ENCODE measurements around the gene OR1L8.
A peak's percentile ranks its signal among the peaks of the same experiment; 100 is the strongest.
"Not testable (repeated sequence)": the region's sequence is repeated elsewhere in the genome, so short reads cannot be mapped to it uniquely, and the experiment has no call there.

Gene OR1L8

DNA sequence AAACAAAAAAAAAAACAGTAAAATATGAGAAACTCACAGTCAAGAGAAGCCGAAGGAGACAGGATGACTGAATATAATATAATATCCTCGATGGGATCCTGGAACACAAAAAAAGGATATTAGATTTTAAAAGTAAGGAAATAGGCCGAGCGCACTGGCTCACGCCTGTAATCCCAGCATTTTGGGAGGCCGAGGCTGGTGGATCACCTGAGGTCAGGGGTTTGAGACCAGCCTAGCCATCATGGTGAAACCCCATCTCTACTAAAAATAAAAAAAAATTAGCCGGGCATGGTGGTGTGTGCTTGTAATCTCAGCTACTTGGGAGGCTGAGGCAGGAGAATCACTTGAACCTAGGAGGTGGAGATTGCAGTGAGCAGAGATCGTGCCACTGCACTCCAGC is at the start of gene OR1L8:
Gene OR1L8 (minus strand): TSS at position 101 of the 400 bp plus-strand sequence. CDS start 14,907 bp downstream, outside the sequence.
- not testable (repeated sequence) for DNase-seq (ENCODE audit: extremely low read depth in 1 of 2, low read depth in 1 of 2)

GRCh38 chr9:122619996-122620395 is 36.8 kb upstream of the OR1L8 start:
- no peak for DNase-seq (ENCODE audit: extremely low read depth in 1 of 2, low read depth in 1 of 2)

DNA sequence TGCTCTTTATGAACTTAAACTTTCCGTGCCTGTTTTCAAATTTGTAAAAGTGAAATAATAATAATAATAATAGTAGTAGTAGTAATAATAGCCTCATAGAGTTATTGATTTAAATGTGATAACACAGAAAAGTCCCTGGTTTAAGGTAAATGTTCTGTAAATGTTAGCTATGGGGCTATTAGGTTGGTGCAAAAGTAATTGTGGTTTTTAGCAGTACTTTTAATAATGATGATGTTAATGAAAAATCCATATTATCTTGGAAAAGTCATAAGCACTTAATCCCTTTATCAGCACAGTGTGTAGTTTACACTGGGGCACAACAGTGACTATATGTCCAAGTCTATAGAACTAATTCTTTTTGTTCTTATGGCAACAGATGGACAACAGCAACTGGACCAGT is 31.2 kb upstream of the OR1L8 start, which contains the start of gene OR1Q1:
Gene OR1Q1 (plus strand): TSS at position 377 of the 400 bp plus-strand sequence. CDS start 0 bp downstream, at position 377.
- no peak for DNase-seq (ENCODE audit: extremely low read depth in 1 of 2, low read depth in 1 of 2)

GRCh38 chr9:122609804-122610203 is 26.6 kb upstream of the OR1L8 start:
- DNase-seq (ENCODE audit: extremely low read depth in 1 of 2, low read depth in 1 of 2): no peak

GRCh38 chr9:122606587-122606986 is 23.4 kb upstream of the OR1L8 start:
- no peak for DNase-seq (ENCODE audit: extremely low read depth in 1 of 2, low read depth in 1 of 2)

GRCh38 chr9:122605691-122606090 is 22.5 kb upstream of the OR1L8 start:
- DNase-seq (ENCODE audit: extremely low read depth in 1 of 2, low read depth in 1 of 2): no peak

DNA sequence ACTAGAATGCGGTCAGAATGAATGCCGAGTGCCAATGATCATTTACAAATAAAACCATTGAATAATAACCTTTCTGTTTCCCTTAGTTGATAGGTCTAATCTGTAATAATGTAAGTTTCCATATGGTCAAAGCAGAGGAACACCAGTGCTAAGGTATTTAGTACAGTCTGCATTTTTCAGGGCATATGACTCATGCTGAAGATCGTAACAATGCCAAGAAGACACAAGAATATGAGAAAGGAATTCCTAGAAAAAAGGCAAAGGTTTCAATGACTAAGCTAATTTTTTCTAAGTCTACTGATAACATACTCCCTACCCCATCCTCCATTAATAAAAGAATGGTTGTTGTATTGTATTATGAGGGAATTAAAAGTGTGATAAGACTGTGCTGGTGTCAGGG is 2.8 kb downstream of the OR1L8 start:
- DNase-seq (ENCODE audit: extremely low read depth in 1 of 2, low read depth in 1 of 2): no peak

DNA sequence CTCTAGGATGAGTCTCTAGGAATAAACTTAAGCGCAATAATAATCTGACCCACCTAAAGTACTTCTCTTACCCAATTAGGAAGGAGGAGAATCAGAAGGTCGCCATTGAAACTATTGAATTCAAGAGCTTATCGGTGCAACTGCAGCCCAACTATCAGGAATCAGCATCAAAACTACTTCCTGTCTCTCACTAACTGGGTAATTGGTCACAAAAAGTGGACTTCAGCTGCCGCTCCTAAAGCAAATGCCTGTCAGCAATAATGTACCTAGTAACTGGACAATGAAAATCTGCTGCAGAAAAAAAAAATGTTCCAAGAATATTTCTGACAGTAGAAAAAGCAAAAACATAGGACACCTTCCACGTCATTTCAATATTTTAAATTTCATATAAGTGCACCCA is 3.3 kb downstream of the OR1L8 start:
- no peak for DNase-seq (ENCODE audit: extremely low read depth in 1 of 2, low read depth in 1 of 2)

DNA sequence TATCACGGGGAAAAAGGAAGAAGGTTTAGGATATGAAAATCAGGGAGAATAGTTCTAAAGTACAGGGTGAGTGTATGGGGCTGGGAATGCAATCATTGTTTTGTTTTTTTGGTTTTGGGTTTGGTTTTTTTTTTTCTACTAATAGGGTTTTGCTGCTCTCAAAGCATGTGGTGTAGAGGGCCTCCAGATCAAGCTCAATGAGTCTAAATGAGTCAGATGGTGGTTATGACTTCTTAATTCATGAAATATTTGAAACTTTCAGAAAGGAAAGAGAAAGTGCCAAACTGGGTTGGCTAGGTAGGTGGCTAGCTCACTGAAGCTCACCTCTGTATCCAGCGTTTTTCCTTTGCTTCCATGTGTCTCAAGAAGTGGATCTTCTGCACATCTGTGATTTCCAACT is 10.7 kb downstream of the OR1L8 start:
- no peak for DNase-seq (ENCODE audit: extremely low read depth in 1 of 2, low read depth in 1 of 2)

GRCh38 chr9:122567901-122568300 is 15.3 kb downstream of the OR1L8 start:
- DNase-seq (ENCODE audit: extremely low read depth in 1 of 2, low read depth in 1 of 2): no peak

GRCh38 chr9:122562134-122562760 is 20.9 kb downstream of the OR1L8 start:
- peak; percentile 25 to 41 for DNase-seq (ENCODE audit: extremely low read depth in 1 of 2, low read depth in 1 of 2)

- no peak for DNase-seq (ENCODE audit: extremely low read depth in 1 of 2, low read depth in 1 of 2)
Observed at GRCh38 chr9:122561446-122561845, 21.7 kb downstream of the OR1L8 start.

- DNase-seq (ENCODE audit: extremely low read depth in 1 of 2, low read depth in 1 of 2): no peak
Observed at GRCh38 chr9:122552812-122553211, 30.4 kb downstream of the OR1L8 start, which contains the start of gene OR1N2. OR1N2 (plus strand) TSS chr9:122553112; CDS start chr9:122553212, 100 bp downstream.

- no peak for DNase-seq (ENCODE audit: extremely low read depth in 1 of 2, low read depth in 1 of 2)
Observed at GRCh38 chr9:122551371-122551770, 31.8 kb downstream of the OR1L8 start.

DNA sequence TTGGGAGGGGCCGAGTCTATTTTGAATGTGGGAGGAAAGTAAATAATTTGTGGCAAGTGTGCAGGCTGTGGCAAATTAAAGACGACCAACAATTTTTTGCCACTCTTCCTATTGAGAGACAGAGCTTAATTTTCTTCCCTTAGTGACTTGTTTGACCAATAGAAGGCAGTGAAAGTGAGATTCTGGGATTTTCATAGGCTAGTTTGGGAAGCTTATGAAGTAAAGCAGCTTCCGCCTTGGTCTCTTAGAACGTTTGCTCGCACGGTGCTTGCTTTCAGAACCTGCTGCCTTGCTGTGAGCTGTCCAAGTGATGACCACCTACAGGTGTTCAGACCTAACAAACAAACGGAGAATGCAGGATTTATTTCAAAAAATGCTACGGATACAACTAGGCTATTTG is 37.0 kb downstream of the OR1L8 start:
- DNase-seq (ENCODE audit: extremely low read depth in 1 of 2, low read depth in 1 of 2): no peak

DNA sequence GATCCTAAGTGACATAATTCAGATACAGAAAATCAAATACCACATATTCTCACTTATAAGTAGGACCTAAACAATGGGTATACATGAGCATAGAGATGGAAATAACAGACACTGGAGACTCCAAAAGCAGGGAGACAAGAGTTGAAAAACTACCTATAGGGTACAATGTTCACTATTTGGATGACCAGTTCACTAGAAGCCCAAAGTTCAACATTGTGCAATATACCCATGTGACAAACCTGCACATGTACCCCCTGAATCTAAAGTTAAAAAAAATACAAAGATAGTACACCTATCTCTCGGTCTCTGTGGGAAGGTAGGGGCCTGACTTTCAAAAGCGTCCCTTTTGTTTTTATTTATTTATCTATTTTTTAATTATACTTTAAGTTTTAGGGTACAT is 44.4 kb downstream of the OR1L8 start:
- no peak for DNase-seq (ENCODE audit: extremely low read depth in 1 of 2, low read depth in 1 of 2)

- DNase-seq (ENCODE audit: extremely low read depth in 1 of 2, low read depth in 1 of 2): not testable (repeated sequence)
Observed at GRCh38 chr9:122537066-122537465, 46.1 kb downstream of the OR1L8 start.

DNA sequence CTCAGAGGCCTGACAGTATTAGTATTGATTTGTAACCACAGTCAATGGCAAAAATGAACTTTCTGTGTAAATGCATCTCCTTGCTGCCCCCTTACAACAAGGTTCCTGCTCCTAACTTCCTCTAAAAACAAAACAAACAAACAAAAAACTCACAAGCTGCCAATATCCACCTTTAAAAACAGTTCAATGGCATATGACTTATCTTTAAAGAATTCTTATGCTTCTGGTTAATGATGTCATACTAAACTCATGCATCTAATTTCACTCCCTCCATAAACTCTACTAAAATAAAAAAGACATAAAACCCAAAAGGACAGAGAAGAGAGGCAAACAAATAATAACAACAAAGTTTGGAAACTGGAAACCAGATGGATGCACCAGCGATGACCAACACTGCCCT is 47.0 kb downstream of the OR1L8 start:
- DNase-seq (ENCODE audit: extremely low read depth in 1 of 2, low read depth in 1 of 2): no peak

- not testable (repeated sequence) for DNase-seq (ENCODE audit: extremely low read depth in 1 of 2, low read depth in 1 of 2)
Observed at GRCh38 chr9:122531157-122531556, 52.0 kb downstream of the OR1L8 start.

- DNase-seq (ENCODE audit: extremely low read depth in 1 of 2, low read depth in 1 of 2): no peak
Observed at GRCh38 chr9:122527193-122527592, 56.0 kb downstream of the OR1L8 start, which contains the start of gene OR1N1. OR1N1 (minus strand) TSS chr9:122527293; CDS start chr9:122527293, 0 bp downstream.

GRCh38 chr9:122526602-122527001 is 56.6 kb downstream of the OR1L8 start:
- DNase-seq (ENCODE audit: extremely low read depth in 1 of 2, low read depth in 1 of 2): peak in 1 of 2 donors; percentile 21

- DNase-seq (ENCODE audit: extremely low read depth in 1 of 2, low read depth in 1 of 2): no peak
Observed at GRCh38 chr9:122519376-122519775, 63.8 kb downstream of the OR1L8 start.

DNA sequence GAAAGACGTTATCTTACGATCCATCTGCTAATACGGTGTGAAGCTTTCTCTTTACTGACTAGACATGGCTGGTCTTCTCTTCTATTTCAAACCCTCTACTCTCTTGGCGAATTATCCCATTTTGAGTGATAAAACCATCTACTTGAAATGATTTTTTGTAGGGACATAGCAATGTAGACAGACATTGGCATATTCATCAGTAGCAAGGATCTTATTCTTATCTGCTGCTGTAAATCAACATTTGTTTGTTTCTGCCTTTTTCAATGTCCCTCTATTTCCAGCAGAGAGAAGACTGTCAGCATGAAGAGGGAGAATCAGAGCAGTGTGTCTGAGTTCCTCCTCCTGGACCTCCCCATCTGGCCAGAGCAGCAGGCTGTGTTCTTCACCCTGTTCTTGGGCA is 64.3 kb downstream of the OR1L8 start, which contains the start of gene OR1J4:
Gene OR1J4 (plus strand): TSS at position 301 of the 400 bp plus-strand sequence. CDS start 0 bp downstream, at position 301.
- DNase-seq (ENCODE audit: extremely low read depth in 1 of 2, low read depth in 1 of 2): no peak

Data from stimulated activated CD8-positive, alpha-beta memory T cell treated with anti-CD3 and anti-CD28 coated beads, Interleukin-7, amount 100 ng/mL, for 48 hours (primary cell).